DMS53 treated with DMSO at 0.1 percent for 48 hours (cell line): Measurements from ENCODE around the gene ZDHHC16.

Source experiments
- DNase-seq: peaks from one replicate; lab custom pipeline; 2025; ENCODE audit not compliant: unreplicated experiment; lab: John Stamatoyannopoulos, UW

ZDHHC16 gene

DNA sequence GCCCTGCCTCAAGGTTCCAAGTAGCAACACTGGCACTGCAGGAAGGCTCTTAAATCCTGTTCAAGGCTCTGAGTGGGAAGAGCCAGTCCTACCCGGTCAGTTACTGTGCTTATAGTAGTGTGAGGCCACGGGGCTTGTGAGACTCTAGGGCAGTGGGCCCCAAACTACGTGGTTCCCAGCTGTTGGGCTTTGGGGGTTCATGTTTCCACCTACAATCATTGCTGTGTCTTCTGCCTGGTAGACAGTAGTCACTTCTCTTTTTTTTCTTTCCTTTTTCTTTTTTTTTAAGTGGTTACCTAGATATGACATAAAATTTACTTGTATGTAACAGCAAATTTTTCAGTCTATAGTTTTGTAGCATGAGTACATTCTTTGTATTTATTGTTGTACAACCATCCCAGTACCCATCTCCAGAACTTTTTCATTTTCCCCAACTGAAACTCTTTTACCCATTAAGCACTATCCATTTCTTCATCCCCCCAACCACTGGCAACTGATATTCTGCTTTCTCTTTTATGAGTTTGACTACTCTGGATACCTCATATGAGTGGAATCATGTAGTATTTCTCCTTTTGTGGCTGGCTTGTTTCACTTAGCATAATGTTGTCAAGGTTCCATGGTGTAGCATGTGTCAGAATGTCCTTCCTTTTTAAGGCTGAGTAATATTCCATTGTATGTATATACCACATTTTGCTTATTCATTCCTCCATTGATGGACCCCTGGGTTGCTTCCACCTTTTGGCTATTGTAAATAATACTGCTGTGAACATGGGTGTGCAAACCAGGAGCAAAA is 60.4 kb downstream of the ZDHHC16 start:
- DNase-seq, result no peak
